Measurements from ENCODE around the gene SORCS3.

SORCS3 gene

DNA sequence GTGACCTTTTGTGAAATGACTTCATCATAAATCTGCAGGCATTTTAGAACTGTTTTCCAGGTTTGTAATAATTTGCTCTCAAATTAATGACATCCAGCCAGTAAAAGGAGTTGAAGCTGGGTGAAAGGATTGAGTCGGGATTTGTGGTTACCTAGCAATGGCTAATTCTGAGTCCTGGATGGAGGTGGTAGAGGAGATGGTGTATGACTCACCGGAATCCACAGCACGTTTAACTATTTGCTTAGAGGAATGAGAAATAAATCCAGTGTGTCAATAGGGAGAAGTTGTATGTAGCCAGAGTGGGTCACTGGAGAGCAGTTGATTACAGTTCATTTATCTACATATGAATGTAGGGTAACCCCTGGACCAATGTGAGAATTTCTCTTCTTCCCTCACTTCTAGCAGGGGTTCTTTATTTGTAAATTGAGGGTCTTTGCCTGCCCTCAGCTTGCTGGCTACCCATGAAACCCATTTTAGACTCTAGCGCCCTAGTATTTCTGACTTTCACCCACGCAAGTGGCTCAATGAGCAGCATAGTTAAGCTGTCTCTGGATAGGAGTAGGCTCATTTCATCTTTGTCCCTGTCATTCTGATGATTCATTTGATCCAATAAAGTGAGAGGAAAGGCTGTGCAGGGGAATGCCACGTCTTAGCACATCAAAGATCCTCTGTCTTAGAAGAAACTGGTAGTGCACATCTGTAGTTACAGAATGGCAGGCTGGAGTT, 547.8 kb downstream of the SORCS3 start:
- no peak for DNase-seq (ENCODE audit: low spot score)

- no peak for DNase-seq (ENCODE audit: low spot score)
Measured at GRCh38 chr10:105189463-105189800, 548.3 kb downstream of the SORCS3 start.

- DNase-seq (ENCODE audit: low spot score), result no peak
Measured at GRCh38 chr10:105192146-105192545, 551.1 kb downstream of the SORCS3 start.

- no peak for DNase-seq (ENCODE audit: low spot score)
Measured at GRCh38 chr10:105192861-105193260, 551.8 kb downstream of the SORCS3 start.

- DNase-seq (ENCODE audit: low spot score), result no peak
Measured at GRCh38 chr10:105195831-105196230, 554.7 kb downstream of the SORCS3 start.

DNA sequence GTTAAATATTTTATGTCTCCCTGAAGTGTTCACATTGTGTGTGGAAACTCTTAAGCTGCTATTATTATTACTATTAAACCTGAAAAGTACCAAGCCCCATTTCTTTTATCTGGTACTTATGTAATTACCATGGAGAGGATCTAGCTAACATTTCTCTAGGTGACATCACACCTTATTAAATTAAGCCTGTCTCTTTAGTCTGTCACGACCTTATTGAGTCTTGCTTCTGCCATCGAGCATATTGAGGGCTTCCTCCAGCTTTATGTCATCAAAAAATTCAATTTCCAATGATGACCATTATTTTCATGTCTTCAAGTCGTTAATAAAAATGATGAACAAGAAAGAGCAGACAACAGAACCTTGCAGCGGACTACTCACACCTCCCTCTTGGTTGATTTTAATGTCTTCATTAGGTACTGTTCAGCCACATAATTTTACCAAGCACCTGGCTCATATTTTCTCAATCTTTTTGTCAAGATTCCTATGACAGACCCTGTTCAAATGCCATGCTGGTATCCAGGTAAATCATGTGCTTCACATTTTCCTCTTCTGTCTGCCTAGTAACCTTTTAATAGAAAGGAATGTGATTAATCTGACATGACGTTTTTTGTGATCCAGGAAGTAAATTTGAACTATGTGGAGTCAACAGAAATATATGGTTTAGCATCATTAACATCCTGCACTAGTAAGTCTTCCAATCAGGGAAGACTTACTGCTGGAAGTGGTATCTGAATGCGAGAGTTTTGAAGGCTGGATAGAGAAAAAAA, 556.7 kb downstream of the SORCS3 start:
- DNase-seq (ENCODE audit: low spot score), result no peak

GRCh38 chr10:105206616-105207015, 565.5 kb downstream of the SORCS3 start:
- no peak for DNase-seq (ENCODE audit: low spot score)

DNA sequence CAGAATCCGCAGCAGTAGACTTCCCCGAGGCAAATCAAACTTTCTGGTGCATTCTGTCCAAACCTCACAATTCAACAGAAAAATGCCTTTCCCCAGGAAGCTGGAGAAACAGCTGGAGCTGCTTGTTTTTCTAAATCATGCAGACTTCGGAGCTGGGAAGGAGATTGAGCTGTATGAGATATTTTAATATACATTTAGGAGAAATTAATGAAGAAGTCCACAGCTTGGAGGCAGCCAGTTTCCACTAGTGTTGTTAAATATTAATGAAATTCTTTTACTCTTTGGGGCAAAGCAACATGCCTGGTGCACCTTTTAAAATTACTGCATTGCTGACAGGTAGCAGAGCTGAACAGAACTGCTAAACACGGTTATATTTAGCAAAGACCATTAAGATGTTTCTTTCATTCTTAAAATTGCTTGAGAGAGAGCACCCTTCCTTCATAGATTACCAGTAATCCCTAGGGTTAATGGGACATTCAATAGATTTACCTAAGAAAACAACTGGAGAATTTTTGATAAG, 566.4 kb downstream of the SORCS3 start:
- DNase-seq (ENCODE audit: low spot score), result no peak

- DNase-seq (ENCODE audit: low spot score), result no peak
Measured at GRCh38 chr10:105210546-105210945, 569.5 kb downstream of the SORCS3 start.

GRCh38 chr10:105237685-105238084, 596.6 kb downstream of the SORCS3 start:
- DNase-seq (ENCODE audit: low spot score), result no peak

GRCh38 chr10:105239311-105240219, 598.5 kb downstream of the SORCS3 start:
- no peak for DNase-seq (ENCODE audit: low spot score)

- DNase-seq (ENCODE audit: low spot score), result no peak
Measured at GRCh38 chr10:105241254-105241653, 600.2 kb downstream of the SORCS3 start.

DNA sequence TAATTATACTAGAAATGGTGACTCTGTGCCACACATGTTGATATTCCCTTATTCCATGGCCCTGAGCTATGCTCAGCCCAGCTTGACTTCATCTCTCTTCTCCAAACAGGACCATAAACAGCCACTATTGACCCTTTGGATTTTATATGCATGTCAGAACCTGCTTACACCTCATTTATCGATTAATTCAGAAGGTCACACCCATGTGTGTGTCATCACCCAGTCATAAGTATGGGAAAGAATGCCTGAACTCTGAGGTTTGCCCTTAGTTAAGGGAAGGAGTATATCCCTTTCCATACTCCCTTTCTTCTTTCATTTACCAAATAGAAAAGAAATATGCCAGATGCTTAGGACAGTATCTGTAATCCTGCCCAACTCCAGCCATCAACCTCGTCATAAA, 602.3 kb downstream of the SORCS3 start:
- no peak for DNase-seq (ENCODE audit: low spot score)

DNA sequence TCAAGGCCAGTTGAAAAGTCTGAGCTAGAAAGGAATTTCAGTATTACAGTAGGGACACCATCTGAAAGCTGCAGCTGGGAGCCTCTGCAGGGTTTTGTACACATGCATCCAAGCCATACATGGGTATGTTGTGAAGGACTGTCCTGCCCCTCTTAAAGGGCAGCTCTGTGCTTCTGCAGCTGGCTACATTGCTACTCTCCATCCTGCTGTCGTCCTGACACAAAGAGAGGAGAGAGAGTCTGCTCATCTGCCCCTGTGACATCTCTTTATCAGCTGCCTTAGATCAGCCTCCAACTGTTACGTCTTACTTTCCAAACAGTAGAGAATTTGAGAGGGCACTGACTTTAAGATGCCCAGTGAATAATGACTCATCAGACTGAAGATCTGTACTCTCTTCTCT, 602.7 kb downstream of the SORCS3 start:
- DNase-seq (ENCODE audit: low spot score), result no peak

GRCh38 chr10:105247831-105248499, 606.9 kb downstream of the SORCS3 start:
- DNase-seq (ENCODE audit: low spot score), result no peak

- DNase-seq (ENCODE audit: low spot score), result no peak
Measured at GRCh38 chr10:105252911-105253310, 611.8 kb downstream of the SORCS3 start.

DNA sequence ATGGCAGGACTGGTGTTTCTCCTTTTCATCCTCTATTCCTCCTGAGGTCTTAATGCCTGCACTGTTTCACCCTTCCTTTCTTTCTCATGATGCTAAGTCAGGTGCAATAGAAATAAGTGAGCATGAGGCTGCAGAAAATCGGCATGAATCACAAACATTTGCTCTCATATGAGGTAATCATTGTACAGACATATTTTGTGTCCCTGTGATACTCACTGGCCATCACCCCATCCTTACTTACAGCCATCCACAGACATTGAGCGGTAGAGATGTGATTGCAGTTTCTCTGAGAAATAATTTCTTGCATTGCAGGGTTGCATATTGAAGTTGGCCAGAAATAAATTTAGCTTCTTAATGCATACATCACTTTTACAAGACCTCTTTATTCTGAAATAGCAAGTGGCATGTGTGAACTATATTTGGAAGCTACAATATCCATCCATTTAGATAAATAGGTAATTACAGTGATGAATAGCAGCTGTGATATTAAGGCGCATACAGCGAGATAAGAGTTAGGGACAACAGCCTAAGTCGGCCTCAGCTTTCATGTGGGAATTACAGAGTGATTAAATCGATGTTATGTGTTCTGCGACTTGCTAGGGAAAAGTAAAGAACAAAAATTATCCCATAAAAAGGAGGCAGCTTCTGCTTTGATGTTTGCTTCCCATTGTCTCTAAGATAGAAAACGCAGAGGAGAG, 612.6 kb downstream of the SORCS3 start:
- no peak for DNase-seq (ENCODE audit: low spot score)

DNA sequence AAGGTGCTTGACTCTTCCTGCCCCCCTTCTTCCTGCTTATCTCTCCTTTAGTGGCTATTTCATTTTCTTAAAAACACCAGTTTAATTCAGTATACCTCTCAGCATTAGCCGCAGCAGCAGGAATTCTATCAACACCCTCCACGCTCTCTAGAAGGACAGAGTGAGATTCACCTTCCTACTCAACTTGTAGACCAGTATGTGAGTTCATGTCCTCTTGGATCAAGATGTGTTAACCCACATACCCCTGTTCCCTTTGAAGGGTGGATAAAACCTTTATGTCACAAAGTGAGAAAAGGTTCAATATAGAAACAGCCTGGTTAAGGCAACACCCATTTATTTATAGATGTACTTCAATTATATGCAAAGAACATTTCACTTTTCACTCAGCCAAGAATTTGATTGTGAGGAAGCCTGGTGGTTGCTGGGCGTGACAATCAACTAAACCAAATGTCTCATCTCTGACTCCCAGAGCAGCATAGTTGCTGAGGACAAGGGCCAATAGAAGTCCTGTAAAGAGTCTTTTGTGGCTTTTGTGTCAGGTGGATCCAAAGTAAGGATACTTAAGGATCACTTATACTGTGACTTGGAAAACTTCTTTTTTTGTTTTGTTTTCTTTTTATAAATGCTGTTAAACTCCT, 617.1 kb downstream of the SORCS3 start:
- DNase-seq (ENCODE audit: low spot score), result no peak

- no peak for DNase-seq (ENCODE audit: low spot score)
Measured at GRCh38 chr10:105258674-105259065, 617.6 kb downstream of the SORCS3 start.

DNA sequence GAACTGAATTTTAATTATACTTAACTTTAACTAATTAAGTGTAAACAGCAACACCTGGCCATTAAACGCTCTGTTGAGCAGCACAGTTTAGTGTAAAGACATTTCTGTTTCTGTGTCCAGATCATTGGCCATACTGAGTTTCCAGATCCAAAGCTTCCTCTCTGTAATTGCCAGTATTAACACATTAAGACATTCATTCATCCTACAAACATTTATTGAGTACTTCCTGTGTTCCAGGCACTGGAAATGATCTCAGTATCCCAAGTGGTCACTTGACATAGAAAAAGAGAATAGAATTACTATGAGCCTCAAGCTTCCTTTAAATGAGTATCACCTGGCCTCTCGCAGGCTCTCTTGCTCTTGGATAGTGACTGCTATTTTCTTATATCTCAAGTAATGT, 618.1 kb downstream of the SORCS3 start:
- no peak for DNase-seq (ENCODE audit: low spot score)

DNA sequence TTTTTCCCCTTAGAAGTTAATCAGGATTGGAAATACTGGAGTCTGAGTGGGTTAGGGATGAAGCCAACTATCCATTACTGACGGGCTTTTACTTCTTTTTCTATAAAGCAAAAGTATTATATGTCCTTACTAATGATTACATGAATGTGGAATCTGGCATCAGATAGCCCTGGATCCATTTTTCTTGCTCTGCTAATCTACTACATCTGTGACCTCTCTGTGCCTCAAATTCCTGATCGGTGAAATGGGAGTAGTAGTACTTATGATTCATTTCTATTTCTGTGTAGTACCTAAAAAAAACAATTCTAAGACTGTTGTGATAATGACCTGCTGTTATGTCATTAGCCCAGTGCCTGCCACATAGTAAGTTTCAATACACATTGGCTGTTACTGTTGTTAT, 621.6 kb downstream of the SORCS3 start:
- no peak for DNase-seq (ENCODE audit: low spot score)

All from AG08396 (cell line).